ENCODE data around the gene KLHL35.

The KLHL35 gene

DNA sequence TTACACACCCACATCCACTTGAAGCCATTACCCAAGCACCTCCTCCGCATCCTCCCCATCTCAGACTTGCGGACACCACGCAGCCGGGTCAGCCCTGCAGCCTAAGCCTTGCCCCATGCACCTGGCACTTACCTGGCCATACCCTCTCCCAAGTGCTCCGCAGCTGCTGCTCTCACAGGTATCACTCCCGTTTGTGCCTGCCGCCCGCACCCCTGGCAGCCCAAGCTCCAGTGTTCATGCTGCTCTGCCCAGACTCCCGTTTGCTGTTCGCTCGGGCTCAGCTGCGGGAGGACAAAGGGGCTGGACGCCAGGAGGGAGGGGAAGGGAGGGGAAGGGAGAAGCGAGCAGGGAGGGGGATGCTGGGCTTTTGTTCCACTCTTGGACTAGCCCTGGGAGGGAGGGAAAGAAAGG, at the start of gene KLHL35:
KLHL35 (minus strand) TSS at position 293 of the 411 bp plus-strand sequence. CDS start 2,574 bp downstream, outside the sequence.
- H3K27ac ChIP-seq: no peak within 1 kb of the TSS
- no peak within 1 kb of the TSS for H3K4me2 ChIP-seq (ENCODE audit: low read length)
- no peaks in the 10 kb centered on the region for H3K4me1 ChIP-seq
- no peaks in the 10 kb centered on the region for H3K27me3 ChIP-seq (ENCODE audit: control insufficient read depth, insufficient read depth, low read length)
- H2AFZ ChIP-seq: no peak within 1 kb of the TSS
- H3K79me2 ChIP-seq: no peaks in the 10 kb centered on the region
- TF ChIP-seq CTCF (IDR thresholded peaks at IDR 0.05): no peak
- no peaks in the 10 kb centered on the region for H3K9me3 ChIP-seq (ENCODE audit: control insufficient read depth, low read length)
- H3K4me3 ChIP-seq (ENCODE audit: low read depth, low read length): no peak within 1 kb of the TSS
- H3K36me3 ChIP-seq (ENCODE audit: control insufficient read depth, insufficient read depth, low read length): no peaks in the 10 kb centered on the region
- no peak within 1 kb of the TSS for H3K9ac ChIP-seq

GRCh38 chr11:75481922-75482606, 49.1 kb upstream of the KLHL35 start:
- Histone ChIP-seq H3K4me1 (no peaks in the 10 kb centered on the region), H3K79me2 (no peaks in the 10 kb centered on the region), H3K27me3 (ENCODE audit: control insufficient read depth, insufficient read depth, low read length) (no peaks in the 10 kb centered on the region), H3K9me3 (ENCODE audit: control insufficient read depth, low read length) (no peaks in the 10 kb centered on the region), H3K36me3 (ENCODE audit: control insufficient read depth, insufficient read depth, low read length) (no peaks in the 10 kb centered on the region), H3K4me3 (ENCODE audit: low read depth, low read length) (no peak overlapping the region), H2AFZ (no peak overlapping the region), H3K9ac (no peak overlapping the region), H3K4me2 (ENCODE audit: low read length) (no peak overlapping the region), H3K27ac (no peak overlapping the region)
- TF ChIP-seq CTCF (IDR thresholded peaks at IDR 0.05): no peak

GRCh38 chr11:75481223-75481921, 48.4 kb upstream of the KLHL35 start:
- no peaks in the 10 kb centered on the region for H3K9me3 ChIP-seq (ENCODE audit: control insufficient read depth, low read length)
- no peak overlapping the region for H3K4me3 ChIP-seq (ENCODE audit: low read depth, low read length)
- no peaks in the 10 kb centered on the region for H3K36me3 ChIP-seq (ENCODE audit: control insufficient read depth, insufficient read depth, low read length)
- no peak overlapping the region for H3K4me2 ChIP-seq (ENCODE audit: low read length)
- no peaks in the 10 kb centered on the region for H3K4me1 ChIP-seq
- H3K27me3 ChIP-seq (ENCODE audit: control insufficient read depth, insufficient read depth, low read length): no peaks in the 10 kb centered on the region
- no peak overlapping the region for H3K9ac ChIP-seq
- no peak for TF ChIP-seq CTCF (IDR thresholded peaks at IDR 0.05)
- no peak overlapping the region for H2AFZ ChIP-seq
- H3K27ac ChIP-seq: no peak overlapping the region
- no peaks in the 10 kb centered on the region for H3K79me2 ChIP-seq

DNA sequence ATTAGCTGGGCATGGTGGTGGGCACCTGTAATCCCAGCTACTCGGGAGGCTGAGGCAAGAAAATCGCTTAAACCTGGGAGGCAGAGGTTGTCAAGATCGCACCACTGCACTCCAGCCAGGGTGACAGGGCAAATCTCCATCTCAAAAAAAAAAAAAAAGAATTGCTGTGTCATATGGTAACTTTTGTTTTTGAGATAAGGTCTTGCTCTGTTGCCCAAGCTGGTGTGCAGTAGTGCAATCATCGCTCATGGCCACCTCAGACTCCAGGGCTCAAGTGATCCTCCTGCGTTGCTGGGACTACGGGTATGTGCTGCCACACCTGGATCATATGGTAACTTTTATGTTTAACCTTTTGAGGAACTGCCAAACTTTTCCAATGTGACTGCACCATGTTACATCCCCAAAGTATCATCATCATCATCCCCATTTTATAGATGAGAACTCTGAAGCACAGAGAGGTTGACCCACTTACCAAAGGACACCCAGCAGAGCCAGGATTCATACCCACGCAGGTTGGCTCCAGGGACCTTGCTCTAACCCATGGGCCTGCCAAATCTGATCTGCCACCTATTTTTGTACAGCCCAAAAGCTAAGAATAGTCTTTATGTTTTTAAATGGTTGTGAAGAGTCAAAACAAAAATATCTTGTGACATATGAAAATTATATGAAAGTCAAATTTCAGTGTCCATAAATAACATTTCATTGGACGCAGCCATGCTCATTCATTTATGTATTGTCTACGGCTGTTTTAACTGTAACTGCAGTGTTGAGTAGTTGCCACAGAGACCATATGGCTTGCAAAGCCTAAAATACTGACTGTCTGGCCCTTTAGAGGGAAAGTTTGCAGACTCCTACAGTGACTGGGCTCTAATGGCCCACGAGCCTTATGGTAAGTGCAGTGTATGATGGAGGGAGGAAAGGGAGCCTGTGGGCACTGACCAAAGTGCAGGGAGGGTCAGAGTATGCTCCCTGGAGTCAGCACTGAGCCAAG, 47.5 kb upstream of the KLHL35 start:
- H3K4me2 ChIP-seq (ENCODE audit: low read length): no peak overlapping the region
- TF ChIP-seq CTCF (IDR thresholded peaks at IDR 0.05): no peak
- no peak overlapping the region for H3K27ac ChIP-seq
- H3K36me3 ChIP-seq (ENCODE audit: control insufficient read depth, insufficient read depth, low read length): no peaks in the 10 kb centered on the region
- no peaks in the 10 kb centered on the region for H3K79me2 ChIP-seq
- H3K4me1 ChIP-seq: no peaks in the 10 kb centered on the region
- H2AFZ ChIP-seq: no peak overlapping the region
- H3K4me3 ChIP-seq (ENCODE audit: low read depth, low read length): no peak overlapping the region
- no peaks in the 10 kb centered on the region for H3K27me3 ChIP-seq (ENCODE audit: control insufficient read depth, insufficient read depth, low read length)
- H3K9me3 ChIP-seq (ENCODE audit: control insufficient read depth, low read length): no peaks in the 10 kb centered on the region
- no peak overlapping the region for H3K9ac ChIP-seq
